OCI-LY7 (cell line): Measurements from ENCODE around the gene THRAP3. TPM values are rescaled to one million over a fixed set of nuclear protein-coding genes. Genes with fewer than 3 reads are reported as not detected.

Source experiments
- BruUV-seq: library from RNA; stranded (reverse); fragments of 400-500 nt; replicated peaks from 2 replicates; lab custom pipeline; 2021; lab: Mats Ljungman, UMichigan
- CTCF ChIA-PET: fragments of 300-600 bp; sonication (Branson Sonifier 250); formaldehyde crosslinking; loops from one replicate; lab custom pipeline; 2022; ENCODE audit warnings: antibody characterized with exemption; ENCODE audit not compliant: unreplicated experiment; lab: Charles Lee
- POLR2A ChIA-PET: fragments of 300-600 bp; sonication (Branson Sonifier 250); formaldehyde crosslinking; loops from one replicate; lab custom pipeline; 2022; ENCODE audit warnings: antibody characterized with exemption; lab: Charles Lee
- DNase-seq: peaks from one replicate; pipeline ENCODE4 v3.0.0-alpha.2; 2015; ENCODE audit warnings: low spot score
- H2AFZ ChIP-seq: fragments of 200-600 bp; sonication (generic), shearing (Covaris generic); 2 replicates; pipeline ENCODE4 v1.6.1; 2014; ENCODE audit warnings: mild to moderate bottlenecking, antibody characterized with exemption, low read length, moderate library complexity
- H3K27ac ChIP-seq: fragments of 200-600 bp; sonication (generic); 2 replicates; pipeline ENCODE4 v1.5.1; 2014; ENCODE audit warnings: mixed run types, low read depth, mild to moderate bottlenecking, moderate library complexity, low read length, inconsistent platforms; ENCODE audit not compliant: poor library complexity, severe bottlenecking
- H3K36me3 ChIP-seq: fragments of 200-600 bp; sonication (generic); 2 replicates; pipeline ENCODE4 v1.6.1; 2014; ENCODE audit warnings: mild to moderate bottlenecking, antibody characterized with exemption, low read length, moderate library complexity, mixed read lengths; ENCODE audit not compliant: insufficient read depth
- H3K4me1 ChIP-seq: fragments of 200-600 bp; sonication (generic); 2 replicates; pipeline ENCODE4 v1.5.1; 2014; ENCODE audit warnings: mild to moderate bottlenecking, low read length; ENCODE audit not compliant: insufficient read depth, poor library complexity, severe bottlenecking
- H3K4me2 ChIP-seq: fragments of 200-600 bp; sonication (generic); 2 replicates; pipeline ENCODE4 v1.6.1; 2014; ENCODE audit warnings: mild to moderate bottlenecking, low read length
- H3K4me3 ChIP-seq: fragments of 200-600 bp; sonication (generic); 2 replicates; pipeline ENCODE4 v1.5.1; 2014; ENCODE audit warnings: mild to moderate bottlenecking, low read depth, low read length; ENCODE audit not compliant: poor library complexity, severe bottlenecking
- H3K79me2 ChIP-seq: fragments of 200-600 bp; sonication (generic); 2 replicates; pipeline ENCODE4 v1.6.1; 2016; ENCODE audit warnings: low read depth, mild to moderate bottlenecking, low read length, moderate library complexity, mixed read lengths; ENCODE audit not compliant: insufficient read depth
- H3K9me2 ChIP-seq: fragments of 200-600 bp; sonication (generic); 2 replicates; pipeline ENCODE4 v1.6.1; 2016; ENCODE audit warnings: mild to moderate bottlenecking, low read length, mixed read lengths; ENCODE audit not compliant: insufficient read depth
- H3K9me3 ChIP-seq: fragments of 200-600 bp; sonication (generic); 2 replicates; pipeline ENCODE4 v1.6.1; 2014; ENCODE audit warnings: mild to moderate bottlenecking, mixed run types, low read length, mixed read lengths
- H4K20me1 ChIP-seq: fragments of 200-600 bp; sonication (generic); 2 replicates; pipeline ENCODE4 v1.6.1; 2014; ENCODE audit warnings: mild to moderate bottlenecking, antibody characterized with exemption, low read length, moderate library complexity, mixed read lengths; ENCODE audit not compliant: insufficient read depth
- CTCF ChIP-seq: fragments of 200-600 bp; sonication (generic); conservative IDR thresholded peaks from 2 replicates; pipeline ENCODE4 v1.5.1; 2014; ENCODE audit warnings: mild to moderate bottlenecking, antibody characterized with exemption, low read length, moderate library complexity, mixed read lengths
- EZH2phosphoT487 ChIP-seq: fragments of 200-600 bp; sonication (generic); IDR thresholded peaks from 2 replicates; pipeline ENCODE4 v1.6.1; 2018; ENCODE audit warnings: low read depth, borderline replicate concordance, mild to moderate bottlenecking, mixed run types, antibody characterized with exemption, low read length, moderate library complexity, mixed read lengths
- intact Hi-C: fragments of 100-400 bp; cut with micrococcal nuclease; formaldehyde crosslinking; loops from one replicate; pipeline ENCODE4 v1.10.0; 2022; ENCODE audit not compliant: unreplicated experiment
- total RNA-seq, 2 experiments: library from RNA; depleted of rRNA in 1 of 2; stranded (reverse); fragments of >200 nt in 1 of 2; shearing (Covaris generic) in 1 of 2; gene quantifications; 2 replicates each; pipeline ENCODE4 v1.2.3, GENCODE V29; 2014 to 2022

The THRAP3 gene
- total RNA-seq, 2 experiments from 2014 or later, result 98.7 to 132 TPM

DNA sequence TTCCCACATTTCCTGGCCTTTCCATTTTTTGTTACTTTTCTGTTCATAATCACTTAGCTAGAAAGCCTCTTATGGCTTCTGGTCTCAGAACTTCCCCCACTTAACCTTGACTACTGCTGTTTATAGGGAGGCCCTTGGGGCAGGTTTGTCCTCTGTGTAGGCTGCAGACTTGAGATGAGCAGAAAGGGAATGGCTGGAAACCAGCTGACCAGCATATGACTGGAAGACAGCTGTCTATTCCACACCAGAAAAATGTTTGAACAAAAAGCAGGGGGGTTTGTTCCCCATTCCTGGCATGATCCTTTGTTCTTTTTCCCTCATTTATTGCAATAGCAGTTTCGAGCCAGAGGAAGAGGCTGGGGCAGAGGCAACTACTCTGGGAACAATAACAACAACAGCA is 77.0 kb downstream of the THRAP3 start:
- Histone ChIP-seq H3K79me2 (no peaks in the 10 kb centered on the region), H3K36me3 (peaks cover 88% of the 10 kb centered on the region), H3K9me2 (no peaks in the 10 kb centered on the region), H3K4me3 (no peak overlapping the region), H2AFZ (no peak overlapping the region), H4K20me1 (no peaks in the 10 kb centered on the region), H3K4me2 (no peak overlapping the region), H3K9me3 (no peaks in the 10 kb centered on the region), H3K4me1 (peaks cover 6% of the 10 kb centered on the region), H3K27ac (no peak overlapping the region)
- TF ChIP-seq EZH2phosphoT487 (no peak), CTCF (no peak)
- BruUV-seq, result no TSS peak
- ChIA-PET CTCF (no interaction called here), POLR2A (no interaction called here)
- DNase-seq, result no peak
- intact Hi-C loops, result no loop called here

- H3K4me3 ChIP-seq, result no peak overlapping the region
- no TSS peak for BruUV-seq
- H3K4me1 ChIP-seq, result peaks cover 19% of the 10 kb centered on the region
- no peaks in the 10 kb centered on the region for H4K20me1 ChIP-seq
- intact Hi-C loops, result no loop called here
- no peak overlapping the region for H2AFZ ChIP-seq
- no peaks in the 10 kb centered on the region for H3K9me3 ChIP-seq
- peaks cover 68% of the 10 kb centered on the region for H3K36me3 ChIP-seq
- H3K9me2 ChIP-seq, result no peaks in the 10 kb centered on the region
- no peak overlapping the region for H3K27ac ChIP-seq
- no peak overlapping the region for H3K4me2 ChIP-seq
- no peak for DNase-seq
- TF ChIP-seq CTCF (no peak), EZH2phosphoT487 (no peak)
- ChIA-PET POLR2A (no interaction called here), CTCF (interaction anchor here (1.3 kb wide), 1 partner anchor 10 kb away, joined by 4 read pairs; no protein-coding TSS in a partner anchor)
- H3K79me2 ChIP-seq, result no peaks in the 10 kb centered on the region
Measured at GRCh38 chr1:36303244-36303643, 79.0 kb downstream of the THRAP3 start.

GRCh38 chr1:36303650-36304360 is 79.6 kb downstream of the THRAP3 start:
- H3K4me1 ChIP-seq, result peaks cover 23% of the 10 kb centered on the region
- no peak overlapping the region for H3K4me3 ChIP-seq
- ChIA-PET POLR2A (no interaction called here), CTCF (no interaction called here)
- no peaks in the 10 kb centered on the region for H3K79me2 ChIP-seq
- no peaks in the 10 kb centered on the region for H3K9me2 ChIP-seq
- intact Hi-C loops, result no loop called here
- no peaks in the 10 kb centered on the region for H3K9me3 ChIP-seq
- TF ChIP-seq EZH2phosphoT487, result no peak
- TF ChIP-seq CTCF, result no peak
- no peak overlapping the region for H3K27ac ChIP-seq
- no peak for DNase-seq
- H2AFZ ChIP-seq, result no peak overlapping the region
- BruUV-seq, result no TSS peak
- peaks cover 63% of the 10 kb centered on the region for H3K36me3 ChIP-seq
- H3K4me2 ChIP-seq, result no peak overlapping the region
- H4K20me1 ChIP-seq, result no peaks in the 10 kb centered on the region
